ENCODE data around the gene SLC52A3.
"Not testable (repeated sequence)": the region's sequence is repeated elsewhere in the genome, so short reads cannot be mapped to it uniquely, and the experiment has no call there.

SLC52A3 gene

DNA sequence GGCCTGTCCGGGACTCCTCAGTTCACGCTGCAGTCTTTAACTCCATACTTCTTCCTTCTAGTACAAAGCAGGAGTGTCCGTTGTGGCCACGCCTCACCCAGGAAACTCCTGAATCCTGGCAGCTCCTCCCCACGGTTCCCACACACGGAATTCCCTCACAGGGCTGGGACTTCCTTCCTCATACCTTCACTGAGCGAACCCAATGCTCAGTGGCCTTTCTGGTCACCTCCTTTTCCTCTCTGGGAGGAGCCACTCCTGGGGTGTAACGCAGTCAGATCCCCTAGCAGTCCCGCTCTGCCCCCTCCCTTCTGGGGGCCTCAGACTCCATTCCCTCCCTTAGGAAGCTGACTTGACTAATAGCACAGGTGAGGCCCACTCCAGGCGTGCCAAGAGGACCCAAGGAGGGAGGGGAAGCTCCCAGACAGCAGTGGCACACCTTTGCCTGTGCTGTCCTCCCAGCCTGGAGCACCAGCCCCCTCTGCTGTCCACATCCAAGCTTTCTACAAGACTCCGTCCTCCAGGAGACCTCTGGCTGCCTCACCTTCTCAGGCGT lies at the start of gene SLC52A3:
TSS of gene SLC52A3 (minus strand) at position 75 of the 553 bp plus-strand sequence. CDS start 2,726 bp downstream, outside the sequence.
- FAIRE-seq (no peak), DNase-seq (ENCODE audit: insufficient read length, low spot score) (no peak)
- TF ChIP-seq POLR2A (IDR thresholded peaks at IDR 0.05; ENCODE audit: low read depth, low read length): no peak

DNA sequence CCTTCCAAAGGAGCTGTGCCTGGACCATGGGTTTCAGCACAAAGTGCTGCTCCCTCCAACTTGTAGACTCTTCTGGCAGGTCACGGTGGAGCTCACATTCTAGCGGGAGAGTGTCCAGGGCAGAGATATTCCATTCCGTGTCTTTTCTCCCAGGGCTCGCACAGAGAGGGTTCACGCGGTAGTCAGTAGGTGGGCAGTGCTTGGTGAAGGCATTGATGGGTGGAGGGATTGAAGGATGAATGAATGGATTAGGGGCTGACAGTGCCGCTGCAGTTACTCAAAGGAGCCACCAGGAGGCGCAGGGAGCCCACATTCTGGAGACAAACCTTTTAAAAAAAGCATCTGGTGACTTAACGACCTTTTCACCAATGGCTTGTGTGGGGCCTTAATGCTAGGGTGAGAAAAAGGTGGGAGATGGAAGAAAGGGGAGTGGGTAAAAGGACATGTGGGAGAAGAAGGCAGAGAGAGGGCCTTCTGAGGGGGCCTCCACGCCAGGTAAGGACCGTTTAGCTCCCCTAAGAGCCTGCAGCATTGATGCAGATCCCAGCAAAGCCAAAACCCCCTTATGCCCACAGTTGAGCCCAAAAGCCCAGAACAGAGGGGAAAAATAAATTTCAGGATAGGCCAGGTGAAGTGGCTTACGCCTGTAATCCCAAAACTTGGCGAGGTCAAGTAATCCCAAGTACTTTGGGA lies 47.8 kb upstream of the SLC52A3 start:
- FAIRE-seq (peak; percentile 30), DNase-seq (ENCODE audit: insufficient read length, low spot score) (peak; percentile 64)
- TF ChIP-seq POLR2A (IDR thresholded peaks at IDR 0.05; ENCODE audit: low read depth, low read length): no peak

DNA sequence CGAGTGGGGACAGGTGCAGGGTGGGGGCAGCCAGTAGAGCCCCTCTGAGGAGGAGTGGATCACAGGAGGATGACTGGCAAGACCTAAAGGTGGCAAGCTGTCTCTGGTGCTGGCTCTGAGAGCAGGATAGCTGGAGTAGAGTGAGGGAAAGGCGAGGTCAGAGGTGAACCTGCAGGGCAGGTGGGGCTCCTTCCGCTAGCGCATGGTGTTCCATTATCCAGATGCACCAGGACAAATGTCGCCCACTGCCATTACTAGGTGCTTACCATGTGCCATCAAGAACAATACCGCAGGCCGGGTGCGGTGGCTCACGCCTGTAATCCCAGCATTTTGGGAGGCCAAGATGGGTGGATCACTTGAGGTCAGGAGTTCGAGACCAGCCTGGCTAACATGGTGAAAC lies 46.9 kb upstream of the SLC52A3 start:
- no peak for FAIRE-seq
- no peak for TF ChIP-seq POLR2A (IDR thresholded peaks at IDR 0.05; ENCODE audit: low read depth, low read length)

DNA sequence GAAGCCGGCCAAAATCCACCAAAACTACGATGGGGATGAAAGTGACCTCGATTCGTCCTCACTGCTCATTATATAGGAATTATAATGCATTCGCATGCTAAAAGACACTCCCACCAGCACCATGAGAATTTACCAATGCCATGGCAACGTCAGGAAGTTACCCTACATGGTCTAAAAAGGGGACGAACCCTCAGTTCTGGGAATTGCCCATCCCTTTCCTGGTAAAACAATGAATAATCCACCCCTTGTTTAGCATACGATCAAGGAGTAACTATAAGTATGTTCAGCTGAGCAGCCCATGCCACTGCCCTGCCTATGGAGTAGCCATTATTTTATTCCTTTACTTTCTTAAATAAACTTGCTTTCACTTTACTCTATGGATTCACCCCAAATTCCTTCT lies 45.1 kb upstream of the SLC52A3 start:
- no peak for TF ChIP-seq POLR2A (IDR thresholded peaks at IDR 0.05; ENCODE audit: low read depth, low read length)
- DNase-seq (ENCODE audit: insufficient read length, low spot score): no peak
- no peak for FAIRE-seq

More for the DNA sequence above, 46.9 kb upstream of the SLC52A3 start:
- no peak for DNase-seq (ENCODE audit: insufficient read length, low spot score)

DNA sequence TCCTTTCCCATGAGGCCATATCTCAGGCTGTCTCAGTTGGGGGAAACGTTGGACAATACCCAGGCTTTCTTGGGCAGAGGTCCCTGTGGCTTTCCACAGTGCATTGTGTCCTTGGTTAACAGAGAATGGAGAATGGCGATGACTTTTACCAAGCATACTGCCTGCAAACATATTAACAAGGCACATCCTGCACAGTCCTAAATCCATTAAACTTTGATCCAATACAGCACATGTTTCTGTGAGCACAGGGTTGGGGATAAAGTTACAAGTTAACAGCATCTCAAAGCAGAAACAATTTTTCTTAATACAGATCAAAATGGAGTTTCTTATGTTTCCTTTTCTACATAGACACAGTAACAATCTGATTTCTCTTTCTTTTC lies 44.1 kb upstream of the SLC52A3 start:
- DNase-seq (ENCODE audit: insufficient read length, low spot score); FAIRE-seq: not testable (repeated sequence)

DNA sequence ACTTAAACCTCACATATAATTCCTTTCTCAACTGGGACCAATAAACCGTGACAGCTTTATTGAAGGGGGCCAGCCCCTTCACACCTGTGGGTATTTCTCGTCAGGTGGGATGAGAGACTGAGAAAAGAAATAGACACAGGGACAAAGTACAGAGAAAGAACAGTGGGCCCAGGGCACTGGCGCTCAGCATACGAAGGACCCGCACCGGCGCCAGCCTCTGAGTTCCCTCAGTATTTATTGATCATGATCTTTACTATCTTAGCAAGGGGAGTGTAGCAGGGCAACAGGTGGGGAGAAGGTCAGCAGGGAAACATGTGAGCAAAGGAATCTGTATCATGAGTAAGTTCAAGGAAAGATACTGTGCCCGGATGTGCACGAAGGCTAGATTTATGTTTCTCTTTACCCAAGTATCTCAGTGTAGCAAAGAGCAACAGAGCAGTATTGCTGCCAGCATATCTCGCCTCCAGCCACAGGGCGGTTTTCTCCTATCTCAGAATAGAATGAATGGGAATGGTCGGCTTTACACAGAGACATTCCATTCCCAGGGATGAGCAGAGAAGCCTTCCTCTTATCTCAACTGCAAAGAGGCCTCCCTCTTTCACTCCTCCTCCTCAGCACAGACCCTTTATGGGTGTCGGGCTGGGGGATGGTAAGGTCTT lies 43.6 kb upstream of the SLC52A3 start:
- FAIRE-seq; DNase-seq (ENCODE audit: insufficient read length, low spot score): not testable (repeated sequence)

DNA sequence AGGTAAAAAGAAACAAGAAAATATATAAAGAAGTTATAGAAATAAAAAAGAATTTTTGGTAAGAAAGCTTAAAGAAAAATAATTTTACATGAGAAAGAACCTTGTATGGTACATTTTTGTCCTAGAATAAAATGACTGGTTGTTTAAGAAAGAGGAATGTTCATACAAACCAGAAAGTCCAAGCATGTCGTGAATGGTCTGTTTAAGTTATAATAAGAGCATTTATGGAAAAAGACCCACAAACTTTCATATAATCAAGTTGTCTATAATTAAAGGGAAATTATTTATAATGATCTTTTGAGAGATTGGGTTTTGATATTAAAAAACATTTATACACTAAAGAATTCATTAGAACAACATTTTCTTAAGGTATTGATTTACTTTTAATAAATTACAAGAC lies 37.4 kb upstream of the SLC52A3 start:
- TF ChIP-seq POLR2A (IDR thresholded peaks at IDR 0.05; ENCODE audit: low read depth, low read length): no peak
- no peak for DNase-seq (ENCODE audit: insufficient read length, low spot score)
- FAIRE-seq: no peak

DNA sequence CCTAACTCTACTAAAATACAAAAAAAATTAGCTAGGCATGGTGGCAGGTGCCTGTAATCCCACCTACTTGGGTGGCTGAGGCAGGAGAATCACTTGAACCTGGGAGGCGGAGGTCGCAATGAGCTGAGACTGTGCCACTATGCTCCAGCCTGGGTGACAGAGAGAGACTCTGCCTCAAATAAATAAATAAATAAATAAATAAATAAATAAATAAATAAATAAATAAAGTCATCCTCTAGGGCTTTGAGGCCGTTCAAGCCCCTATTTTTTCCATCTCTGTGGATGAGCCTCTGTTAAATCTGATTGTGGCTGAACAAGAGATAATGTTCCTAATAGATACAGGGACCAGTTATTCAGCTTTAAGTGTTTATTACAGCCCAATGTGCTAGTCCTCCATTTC lies 33.4 kb upstream of the SLC52A3 start:
- FAIRE-seq (no peak), DNase-seq (ENCODE audit: insufficient read length, low spot score) (no peak)
- no peak for TF ChIP-seq POLR2A (IDR thresholded peaks at IDR 0.05; ENCODE audit: low read depth, low read length)

DNA sequence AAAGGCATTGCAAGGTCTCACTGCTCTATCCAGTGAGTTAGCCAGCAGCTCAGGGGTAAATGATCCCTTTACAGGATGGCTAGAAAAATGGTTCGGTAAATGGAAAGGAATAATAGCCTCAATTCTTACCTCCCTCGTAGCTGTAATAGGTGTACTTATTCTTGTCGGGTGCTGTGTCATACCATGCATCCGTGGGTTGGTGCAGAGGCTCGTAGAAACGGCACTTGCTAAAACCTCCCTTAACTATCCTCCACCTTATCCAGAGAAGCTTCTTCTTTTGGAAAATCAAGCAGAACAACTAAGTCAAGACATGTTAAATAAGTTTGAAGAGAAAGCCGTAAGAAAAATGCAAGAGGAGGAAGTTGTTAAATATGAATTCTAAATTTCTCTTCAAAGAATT lies 31.7 kb upstream of the SLC52A3 start:
- not testable (repeated sequence) for FAIRE-seq; DNase-seq (ENCODE audit: insufficient read length, low spot score)

DNA sequence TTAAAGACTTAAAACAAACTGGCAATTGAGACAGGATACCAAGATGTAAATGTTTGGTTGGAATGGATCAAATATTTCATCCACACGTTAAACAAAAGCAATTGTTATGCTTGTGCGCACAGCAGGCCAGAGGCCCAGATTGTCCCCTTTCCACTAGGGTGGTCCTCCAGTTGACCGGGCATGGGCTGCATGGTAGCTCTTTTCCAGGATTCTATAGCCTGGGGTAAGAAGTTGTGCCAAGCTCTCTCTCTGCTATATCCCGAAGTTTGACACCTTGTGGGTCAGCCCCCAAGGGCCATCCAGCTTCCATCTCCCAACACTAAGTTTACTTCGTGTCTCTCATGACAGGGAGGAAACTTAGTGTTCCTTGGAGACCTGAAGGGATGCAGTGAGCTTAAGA lies 30.4 kb upstream of the SLC52A3 start:
- DNase-seq (ENCODE audit: insufficient read length, low spot score); FAIRE-seq: not testable (repeated sequence)

DNA sequence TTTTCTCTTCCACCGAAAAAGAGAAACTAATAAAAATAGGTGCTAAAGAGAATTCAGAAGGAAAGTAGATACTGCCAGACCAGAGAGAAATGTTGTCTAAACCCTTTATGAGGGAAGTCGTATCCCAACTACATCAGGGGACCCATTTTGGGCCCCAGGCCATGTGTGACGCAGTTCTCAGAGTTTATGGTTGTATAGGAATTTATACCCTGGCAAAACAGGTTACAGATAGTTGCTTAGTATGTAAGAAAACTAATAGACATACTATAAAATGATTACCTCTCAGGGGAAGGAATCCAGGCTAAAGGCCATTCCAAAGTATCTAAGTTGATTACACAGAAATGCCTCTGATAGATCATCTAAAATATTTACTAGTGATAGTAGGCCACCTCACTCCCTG lies 28.6 kb upstream of the SLC52A3 start:
- TF ChIP-seq POLR2A (IDR thresholded peaks at IDR 0.05; ENCODE audit: low read depth, low read length): no peak
- DNase-seq (ENCODE audit: insufficient read length, low spot score): no peak
- FAIRE-seq: no peak

DNA sequence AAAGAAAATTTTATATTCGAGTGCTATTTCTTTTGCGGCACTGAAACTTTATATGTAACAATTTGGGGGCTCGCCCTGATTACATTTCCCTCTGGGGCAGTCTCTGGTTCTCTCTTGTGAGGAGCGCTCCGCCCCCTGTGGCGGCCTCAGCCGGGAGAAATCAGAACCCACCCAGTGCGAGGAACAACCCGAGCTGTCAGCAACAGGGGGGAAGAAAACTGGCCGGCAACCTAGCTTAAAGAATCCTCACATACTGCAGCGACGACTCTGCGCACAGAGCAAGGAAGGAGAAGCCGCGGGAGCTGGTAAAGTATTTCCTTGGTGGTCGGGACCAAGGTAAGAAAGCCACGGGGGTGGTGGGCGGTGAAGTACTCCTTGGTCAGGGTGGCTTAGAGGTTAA lies 23.9 kb upstream of the SLC52A3 start:
- FAIRE-seq: no peak
- no peak for DNase-seq (ENCODE audit: insufficient read length, low spot score)
- no peak for TF ChIP-seq POLR2A (IDR thresholded peaks at IDR 0.05; ENCODE audit: low read depth, low read length)

DNA sequence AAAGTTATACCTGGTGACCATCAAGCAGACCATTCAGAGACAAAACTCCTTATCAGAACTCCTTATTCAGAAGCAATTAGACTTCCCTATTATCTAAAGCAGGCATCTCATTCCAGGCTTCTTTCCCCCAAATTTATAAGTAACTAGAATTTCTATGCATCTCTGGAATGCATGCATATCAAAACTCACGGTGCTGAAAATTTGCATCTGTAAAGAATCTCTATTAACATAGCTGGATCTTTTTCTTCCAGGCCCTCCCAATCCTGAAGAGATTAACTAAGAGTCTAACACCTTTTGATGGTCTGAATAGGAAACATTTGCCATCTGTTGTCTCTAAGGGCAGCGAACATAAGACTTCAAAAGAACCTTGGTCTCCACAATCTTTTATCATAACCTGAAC lies 22.8 kb upstream of the SLC52A3 start:
- no peak for TF ChIP-seq POLR2A (IDR thresholded peaks at IDR 0.05; ENCODE audit: low read depth, low read length)
- FAIRE-seq (no peak), DNase-seq (ENCODE audit: insufficient read length, low spot score) (no peak)

DNA sequence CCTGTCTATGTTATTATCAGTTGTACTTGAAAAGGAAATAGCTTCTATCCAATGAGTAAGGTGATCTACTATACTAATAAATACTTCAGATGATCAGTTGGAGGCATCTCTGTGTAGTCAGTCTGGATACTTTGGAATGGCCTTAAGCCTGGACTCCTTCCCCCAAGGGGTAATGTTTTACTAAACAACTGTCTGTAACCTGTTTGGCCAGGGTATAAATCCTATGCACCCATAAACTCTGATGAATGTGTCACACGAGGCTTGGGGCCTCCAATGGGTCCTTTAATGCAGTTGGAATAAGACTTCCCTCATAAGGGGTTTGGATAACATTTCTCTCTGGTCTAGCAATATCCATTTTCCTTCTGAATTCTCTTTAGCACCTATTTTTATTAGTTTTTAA lies 19.5 kb upstream of the SLC52A3 start:
- FAIRE-seq: no peak
- DNase-seq (ENCODE audit: insufficient read length, low spot score): no peak
- TF ChIP-seq POLR2A (IDR thresholded peaks at IDR 0.05; ENCODE audit: low read depth, low read length): no peak

DNA sequence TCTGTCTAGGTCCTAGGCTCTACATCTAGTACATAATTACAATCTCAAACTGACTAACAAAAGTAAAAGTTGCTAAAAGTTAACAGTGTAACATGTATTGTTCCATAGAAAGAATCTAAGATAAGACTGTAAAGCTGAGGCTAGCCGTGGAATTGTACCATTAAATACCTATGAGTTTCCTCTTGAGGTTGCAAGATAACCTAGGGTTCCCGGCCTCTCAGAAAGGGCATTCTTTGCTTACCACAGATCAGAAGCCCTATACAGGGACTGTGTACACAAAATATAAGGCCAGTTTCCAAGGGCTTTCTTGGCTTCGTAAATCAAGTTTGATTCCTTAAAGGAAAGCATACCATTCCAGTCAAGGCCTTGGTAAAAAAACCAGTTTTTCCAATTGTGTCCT lies 11.5 kb upstream of the SLC52A3 start:
- no peak for TF ChIP-seq POLR2A (IDR thresholded peaks at IDR 0.05; ENCODE audit: low read depth, low read length)
- no peak for DNase-seq (ENCODE audit: insufficient read length, low spot score)
- FAIRE-seq: no peak
